ENCODE results near the gene CARD9. TPM values are rescaled to one million over a fixed set of nuclear protein-coding genes. Genes with fewer than 3 reads are reported as not detected.

Gene CARD9
- total RNA-seq, 2 donors from 2014 or later: 0.78 to 1.3 TPM

DNA sequence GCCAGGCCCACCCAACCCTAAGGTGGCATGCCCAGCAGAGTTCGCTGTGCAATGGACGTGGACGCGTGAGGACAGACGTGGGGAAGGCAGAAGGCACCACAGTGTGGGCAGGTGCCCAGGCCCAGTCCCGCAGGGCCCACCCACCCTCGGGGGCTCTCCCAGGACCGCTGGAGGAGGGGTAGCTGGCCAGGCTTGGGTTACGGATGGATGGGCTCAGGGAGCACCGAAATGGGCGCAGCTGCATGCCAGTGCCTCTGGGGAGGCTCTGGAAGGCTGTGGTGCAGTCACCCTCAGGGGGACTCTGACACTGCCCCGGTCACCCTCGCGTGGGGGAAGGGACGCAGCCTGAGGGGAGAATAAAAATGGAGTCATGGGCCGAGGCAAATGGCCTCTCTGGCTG, 55.8 kb downstream of the CARD9 start:
- H3K9me3 ChIP-seq: no peaks in the 10 kb centered on the region
- H3K27ac ChIP-seq: no peak overlapping the region
- DNase-seq (no peak), ATAC-seq (no peak)
- H3K4me3 ChIP-seq: no peak overlapping the region
- TF ChIP-seq POLR2A (IDR thresholded peaks at IDR 0.05): no peak
- TF ChIP-seq CTCF (IDR thresholded peaks at IDR 0.05): no peak
- H3K27me3 ChIP-seq: no peaks in the 10 kb centered on the region
- H3K4me1 ChIP-seq: no peaks in the 10 kb centered on the region
- intact Hi-C loops (cut with DNase I): loop anchor here (5.0 kb wide), 1 partner anchor 85 kb away; the partner anchor contains the start of gene SNAPC4
- 73 to 75% methylated on average over 11 to 16 of the region's 16 CpGs for WGBS, 2 donors
- no peaks in the 10 kb centered on the region for H3K36me3 ChIP-seq (replicated peaks in 1 of 2; ENCODE audit: insufficient read depth in 1 of 2, low read depth in 2 of 2)

DNA sequence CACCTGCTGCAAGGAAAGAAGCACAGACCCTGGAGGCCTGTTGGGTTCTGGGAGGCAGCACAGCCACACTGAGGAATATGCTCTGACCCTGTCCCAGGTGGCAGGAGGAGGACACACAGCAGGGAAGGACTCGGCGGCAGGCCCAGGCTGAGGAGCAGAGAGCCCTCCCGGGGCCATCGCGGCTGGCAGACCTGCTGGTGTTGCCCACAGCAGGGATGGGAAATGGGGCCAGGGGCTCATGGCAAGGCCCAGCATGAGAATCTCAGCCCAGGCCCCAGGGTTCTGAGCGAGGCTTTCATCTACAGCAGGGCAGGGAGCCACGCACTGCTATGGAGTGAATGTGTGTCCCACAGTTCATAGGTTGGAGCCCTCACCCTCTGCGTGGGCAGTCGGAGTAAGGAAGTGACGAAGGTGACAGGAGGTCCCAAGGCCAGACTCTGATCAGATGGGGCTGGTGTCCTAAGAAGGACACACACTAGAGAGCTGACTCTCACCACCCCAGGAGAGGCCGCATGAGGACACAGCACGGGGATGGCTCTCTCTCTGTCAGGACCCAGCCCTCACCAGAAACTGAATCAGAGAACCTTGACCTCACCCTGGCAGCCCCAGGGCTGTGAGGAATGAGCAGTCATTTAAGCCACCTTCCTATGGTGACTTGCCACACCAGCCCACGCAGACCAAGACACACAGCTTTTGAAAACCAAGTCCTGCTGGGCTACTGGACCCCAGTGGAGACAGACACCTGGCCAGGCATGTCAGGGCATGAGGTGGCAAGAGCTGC, 56.4 kb downstream of the CARD9 start:
- ATAC-seq (no peak), DNase-seq (no peak)
- no peaks in the 10 kb centered on the region for H3K27me3 ChIP-seq
- no peak overlapping the region for H3K4me3 ChIP-seq
- TF ChIP-seq CTCF (IDR thresholded peaks at IDR 0.05) (no peak), POLR2A (IDR thresholded peaks at IDR 0.05) (no peak)
- no peak overlapping the region for H3K27ac ChIP-seq
- no peaks in the 10 kb centered on the region for H3K9me3 ChIP-seq
- H3K36me3 ChIP-seq (replicated peaks in 1 of 2; ENCODE audit: insufficient read depth in 1 of 2, low read depth in 2 of 2): no peaks in the 10 kb centered on the region
- intact Hi-C loops (cut with DNase I): loop anchor here (5.0 kb wide), 1 partner anchor 85 kb away; the partner anchor contains the start of gene SNAPC4
- 78 to 85% methylated on average over 5 to 12 of the region's 13 CpGs for WGBS, 2 donors
- no peaks in the 10 kb centered on the region for H3K4me1 ChIP-seq

DNA sequence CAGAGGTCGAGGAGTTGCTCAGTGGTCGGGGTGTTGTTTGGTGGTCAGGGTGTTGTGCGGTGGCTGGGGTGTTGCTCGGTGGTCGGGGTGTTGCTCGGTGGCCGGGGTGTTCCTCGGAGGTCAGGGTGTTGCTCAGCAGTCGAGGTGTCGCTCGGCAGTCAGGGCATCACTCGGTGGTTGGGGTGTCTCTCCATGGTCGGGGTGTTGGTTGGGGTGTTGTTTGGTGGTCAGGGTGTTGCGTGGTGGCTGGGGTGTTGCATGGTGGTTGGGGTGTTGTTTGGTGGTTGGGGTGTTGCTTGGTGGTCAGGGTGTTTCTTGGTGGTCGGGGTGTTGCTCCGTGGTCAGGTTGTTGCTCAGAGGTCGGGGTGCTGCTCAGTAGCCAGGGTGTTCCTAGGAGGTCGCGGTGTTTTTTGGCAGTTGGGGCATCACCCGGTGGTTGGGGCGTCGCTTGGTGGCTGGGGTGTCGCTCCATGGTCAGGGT, 57.2 kb downstream of the CARD9 start:
- no peak for TF ChIP-seq CTCF (IDR thresholded peaks at IDR 0.05)
- no peak for TF ChIP-seq POLR2A (IDR thresholded peaks at IDR 0.05)
- intact Hi-C loops (cut with DNase I): loop anchor here (5.0 kb wide), 1 partner anchor 86 kb away; the partner anchor contains the start of gene SNAPC4
- Histone ChIP-seq H3K4me3 (no peak overlapping the region), H3K4me1 (no peaks in the 10 kb centered on the region), H3K9me3 (no peaks in the 10 kb centered on the region), H3K36me3 (replicated peaks in 1 of 2; ENCODE audit: insufficient read depth in 1 of 2, low read depth in 2 of 2) (no peaks in the 10 kb centered on the region), H3K27ac (no peak overlapping the region), H3K27me3 (no peaks in the 10 kb centered on the region)
- 77 to 86% methylated on average over 19 to 23 of the region's 23 CpGs for WGBS, 2 donors
- ATAC-seq (no peak), DNase-seq (no peak)

DNA sequence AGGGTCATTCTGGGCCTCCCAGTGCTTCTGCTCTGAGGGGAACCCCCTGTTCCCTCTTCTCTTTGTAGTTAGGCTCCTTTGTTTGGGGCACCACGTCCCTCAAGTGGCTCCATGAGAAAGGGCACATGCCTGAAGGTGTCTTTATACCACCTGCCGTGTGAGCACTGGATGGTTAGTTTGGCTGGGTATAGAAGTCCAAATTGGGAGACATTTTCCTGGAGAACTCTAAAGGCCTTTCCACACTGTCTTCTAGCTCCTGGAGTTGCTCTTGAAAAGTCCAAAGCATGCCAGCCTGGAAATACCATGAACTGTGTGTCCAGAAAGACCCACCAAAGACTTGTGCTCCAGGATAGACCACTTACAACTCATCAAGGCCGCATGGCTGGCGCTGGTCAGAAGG, 58.5 kb downstream of the CARD9 start:
- Histone ChIP-seq H3K36me3 (replicated peaks in 1 of 2; ENCODE audit: insufficient read depth in 1 of 2, low read depth in 2 of 2) (no peaks in the 10 kb centered on the region), H3K4me1 (no peaks in the 10 kb centered on the region), H3K27me3 (no peaks in the 10 kb centered on the region), H3K9me3 (no peaks in the 10 kb centered on the region), H3K27ac (no peak overlapping the region), H3K4me3 (no peak overlapping the region)
- no peak for DNase-seq
- ATAC-seq: no peak
- intact Hi-C loops (cut with DNase I): loop anchor here (5.0 kb wide), 1 partner anchor 87 kb away; the partner anchor contains the start of gene SNAPC4
- TF ChIP-seq POLR2A (IDR thresholded peaks at IDR 0.05) (no peak), CTCF (IDR thresholded peaks at IDR 0.05) (no peak)
- 81 to 86% methylated on average over 4 of the region's 4 CpGs for WGBS, 2 donors
